Measurements from ENCODE around the gene NRG2.

GRCh38 chr5:140025736-140026135, 17.4 kb downstream of the NRG2 start:
- TF ChIP-seq JUND (IDR thresholded peaks at IDR 0.05), result no peak
- TF ChIP-seq CTCF (IDR thresholded peaks at IDR 0.05 in 2 of 3, conservative IDR thresholded peaks at IDR 0.05 in 1 of 3; ENCODE audit: borderline replicate concordance in 1 of 3, insufficient read depth in 1 of 3, low read depth in 2 of 3, low read length in 2 of 3), result no peak
